ENCODE measurements around the gene LCN9. TPM values are rescaled to one million over a fixed set of nuclear protein-coding genes. Genes with fewer than 3 reads are reported as not detected.

LCN9 gene
- total RNA-seq, 1 donor from 2014 or later: not detected

DNA sequence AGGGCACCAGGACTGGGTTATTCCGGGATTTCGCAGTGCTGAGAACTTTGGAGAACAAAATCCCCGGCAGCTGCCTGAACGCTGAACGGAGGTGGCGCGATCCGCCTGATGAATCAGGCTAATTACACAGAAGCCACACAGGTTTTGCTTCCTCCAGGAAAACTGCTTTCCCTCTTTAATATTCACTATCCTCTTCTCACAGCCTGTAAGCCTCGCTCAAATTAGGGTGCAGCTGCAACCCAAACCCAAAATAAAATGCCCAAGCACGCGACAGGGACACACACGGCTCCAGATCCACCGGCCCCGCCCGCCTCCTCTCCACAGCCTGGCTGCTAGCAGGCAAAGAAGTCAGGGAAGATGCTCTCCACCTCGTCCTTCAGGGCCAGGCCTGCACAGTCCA lies 30.2 kb downstream of the LCN9 start:
- DNase-seq (ENCODE audit: low spot score) (no peak), ATAC-seq (no peak)
- intact Hi-C loops (cut with DNase I): no loop called here

DNA sequence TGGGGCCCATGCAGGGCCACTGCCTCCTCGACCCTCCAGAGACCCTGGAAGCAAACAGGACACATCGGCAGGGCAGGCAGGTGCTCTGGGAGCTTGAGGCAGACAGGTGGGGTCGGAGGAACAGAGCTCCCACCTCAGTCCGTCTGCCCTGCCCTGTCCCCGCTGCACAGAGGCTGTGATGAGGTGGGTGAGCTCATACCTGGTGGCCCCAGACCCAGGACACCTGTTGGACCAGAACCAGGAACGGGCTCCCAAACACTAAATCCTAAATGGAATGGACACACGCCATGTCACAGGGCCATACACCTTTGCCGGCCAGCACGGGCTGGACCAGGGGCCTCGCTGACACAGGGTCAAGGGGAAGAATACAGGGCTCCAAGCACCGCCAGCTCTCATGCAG lies 30.7 kb downstream of the LCN9 start:
- DNase-seq (ENCODE audit: low spot score): no peak
- ATAC-seq: no peak
- intact Hi-C loops (cut with DNase I): no loop called here

DNA sequence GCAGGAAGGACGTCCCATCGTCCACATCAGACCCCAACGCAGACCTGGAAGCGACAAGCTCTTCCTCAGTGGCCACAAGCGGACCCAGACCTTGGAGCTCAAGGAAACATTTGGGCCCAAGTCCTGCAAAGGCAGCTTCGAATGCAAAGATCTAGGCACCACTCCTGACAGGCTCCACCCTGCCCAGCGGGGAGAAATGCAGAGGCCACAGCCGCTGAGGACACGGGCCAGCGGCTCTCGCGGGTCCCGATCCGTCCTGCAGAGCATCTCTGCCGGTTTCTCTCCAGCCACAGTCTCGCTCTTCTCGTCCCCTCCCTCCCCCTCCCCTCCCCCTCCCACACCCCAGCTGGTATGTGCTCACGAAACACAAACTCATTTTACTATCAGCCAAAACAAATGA lies 31.3 kb downstream of the LCN9 start:
- intact Hi-C loops (cut with DNase I): no loop called here
- no peak for DNase-seq (ENCODE audit: low spot score)
- no peak for ATAC-seq

DNA sequence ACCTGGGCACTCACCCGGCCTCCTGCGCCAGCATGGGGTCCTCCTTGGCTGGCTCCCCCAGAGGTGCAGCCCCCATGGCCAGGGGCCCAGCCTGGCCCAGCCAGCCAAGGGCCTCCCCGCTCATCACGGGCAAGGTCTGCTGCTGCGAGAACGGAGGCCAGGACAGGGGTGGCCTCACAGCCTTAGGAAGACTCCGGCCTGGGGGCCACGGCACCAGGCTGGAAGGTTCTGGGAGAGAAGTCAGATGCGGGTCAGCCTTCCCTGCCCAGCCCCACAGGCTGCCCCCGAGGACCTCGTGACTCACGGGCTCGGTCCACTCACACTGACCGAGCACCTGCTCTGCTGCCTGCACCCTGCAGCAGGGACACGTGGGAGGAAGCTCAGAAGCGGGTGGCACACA lies 31.9 kb downstream of the LCN9 start:
- ATAC-seq (no peak), DNase-seq (ENCODE audit: low spot score) (no peak)
- intact Hi-C loops (cut with DNase I): no loop called here

DNA sequence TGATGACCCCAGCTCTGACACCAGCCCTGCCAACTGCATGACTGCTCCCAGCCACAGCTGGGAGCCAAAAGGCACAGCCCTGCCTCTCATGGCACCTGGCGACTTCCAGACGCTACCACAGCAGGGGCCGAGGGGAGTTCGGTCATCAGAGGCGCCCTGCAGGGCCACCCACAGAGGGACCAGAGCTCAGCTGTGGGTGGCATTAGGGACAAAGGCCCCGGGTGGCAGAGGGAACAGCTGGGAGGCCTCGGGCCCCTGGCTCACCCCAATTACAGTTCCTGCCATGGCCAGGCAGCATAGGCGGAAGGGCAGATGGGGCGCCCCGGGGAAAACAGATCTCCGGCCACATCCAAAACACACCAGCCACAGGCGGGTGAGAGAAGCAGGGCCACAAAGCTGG lies 32.5 kb downstream of the LCN9 start:
- intact Hi-C loops (cut with DNase I): no loop called here
- ATAC-seq: no peak

DNA sequence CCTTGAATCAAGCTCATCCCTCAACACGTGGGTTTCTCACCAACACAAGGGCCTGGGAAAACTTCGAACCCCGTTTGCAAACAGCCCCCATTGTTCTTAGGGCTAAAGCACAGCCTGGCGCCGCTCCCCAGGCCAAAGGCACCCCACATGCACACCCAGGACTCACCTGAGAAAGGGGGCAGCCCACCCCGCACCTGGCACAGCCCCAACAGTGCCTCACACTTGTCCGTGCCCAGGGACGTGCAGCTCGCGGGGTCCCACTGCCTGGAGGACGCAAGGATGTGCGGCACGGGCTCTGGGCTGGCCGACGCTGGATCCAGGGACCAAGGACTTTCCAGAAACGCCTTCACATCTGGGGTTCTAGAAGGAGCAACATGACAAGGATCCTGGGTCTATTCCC lies 33.3 kb downstream of the LCN9 start:
- ATAC-seq (no peak), DNase-seq (ENCODE audit: low spot score) (no peak)
- intact Hi-C loops (cut with DNase I): no loop called here

More for the DNA sequence above, 32.5 kb downstream of the LCN9 start:
- DNase-seq (ENCODE audit: low spot score): no peak

DNA sequence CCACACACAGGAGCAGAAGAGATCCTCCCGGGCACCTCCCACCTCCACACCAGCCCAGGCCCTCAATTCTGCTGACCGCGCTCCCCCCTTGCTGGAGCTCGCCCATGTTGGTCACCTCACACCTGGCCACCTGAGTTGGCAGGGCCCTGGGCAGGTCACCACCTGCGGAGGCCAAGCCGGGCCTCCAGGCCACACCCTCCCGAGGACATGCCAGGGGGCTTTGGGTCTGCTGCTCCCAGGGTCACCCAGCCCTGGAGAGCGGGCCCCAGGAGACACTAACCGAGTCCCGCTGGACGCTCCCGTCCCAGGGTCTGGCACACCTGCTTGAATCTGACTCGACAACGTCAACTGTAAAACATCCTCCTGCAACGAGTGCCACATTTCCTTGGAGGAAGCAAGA lies 34.1 kb downstream of the LCN9 start:
- intact Hi-C loops (cut with DNase I): no loop called here
- ATAC-seq (no peak), DNase-seq (ENCODE audit: low spot score) (no peak)

DNA sequence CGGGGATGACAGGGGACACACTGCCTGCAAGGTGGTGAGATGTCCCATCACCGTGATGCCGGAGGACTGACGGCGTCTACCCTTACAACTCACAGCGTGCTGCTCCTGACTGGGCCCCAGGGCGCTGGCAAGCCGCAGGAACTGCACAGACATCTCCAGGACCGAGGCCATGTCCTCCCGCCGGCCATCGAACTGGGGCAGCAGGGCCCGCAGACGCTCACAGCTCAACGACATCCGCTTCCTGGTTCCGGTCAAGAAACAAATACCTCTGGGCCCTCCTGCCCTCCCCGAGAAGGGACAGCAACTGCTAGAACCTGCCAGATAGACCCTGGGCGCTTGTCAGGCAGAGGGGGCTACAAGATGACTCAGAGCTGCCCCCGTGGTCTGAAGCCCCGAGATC lies 35.1 kb downstream of the LCN9 start:
- no peak for ATAC-seq
- intact Hi-C loops (cut with DNase I): no loop called here

DNA sequence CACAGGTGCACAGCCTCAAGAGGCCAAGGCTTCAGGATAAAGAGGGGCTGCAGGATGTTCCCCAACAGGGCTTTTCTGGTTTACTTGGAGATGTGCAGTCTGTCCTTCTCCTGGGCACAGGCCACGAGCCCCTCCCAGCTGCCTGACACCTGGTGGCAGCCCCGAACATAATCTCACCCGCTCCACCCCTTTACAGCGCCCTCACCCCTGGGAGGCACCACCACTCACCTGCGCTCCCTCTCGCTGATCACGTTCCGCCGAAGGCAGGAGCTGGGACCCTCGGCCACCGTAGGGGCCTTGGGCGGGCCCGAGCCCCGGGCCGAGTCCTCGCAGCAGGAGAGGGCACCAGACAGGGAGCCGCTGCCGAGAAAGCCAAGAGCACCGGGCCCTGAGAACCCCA lies 35.7 kb downstream of the LCN9 start:
- intact Hi-C loops (cut with DNase I): no loop called here
- DNase-seq (ENCODE audit: low spot score) (no peak), ATAC-seq (no peak)

More for the DNA sequence above, 35.1 kb downstream of the LCN9 start:
- DNase-seq (ENCODE audit: low spot score): no peak

DNA sequence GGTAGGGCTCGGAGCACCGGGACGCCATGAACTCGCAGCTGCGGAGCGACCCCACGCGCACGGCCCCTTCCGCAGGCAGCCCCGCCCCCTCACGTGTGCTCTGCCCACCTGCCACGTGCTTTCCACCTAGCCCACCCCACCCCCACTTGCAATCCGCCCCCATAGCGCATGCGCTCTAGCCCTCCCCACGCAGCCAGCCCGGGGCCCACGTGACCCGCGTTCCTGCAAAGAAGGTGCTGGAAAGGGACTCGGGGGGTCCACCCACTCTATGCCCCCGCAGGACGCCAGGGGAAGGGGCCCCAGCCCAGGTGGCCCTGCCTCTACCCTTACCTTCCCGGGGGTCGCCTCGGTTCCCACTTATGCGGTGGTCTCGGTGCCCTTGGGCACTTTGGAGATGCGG lies 36.3 kb downstream of the LCN9 start, which contains the start of gene SOHLH1:
SOHLH1 (minus strand) TSS at position 42 of the 400 bp plus-strand sequence; CDS start at position 28, 14 bp downstream.
- DNase-seq (ENCODE audit: low spot score) (no peak), ATAC-seq (no peak)
- intact Hi-C loops (cut with DNase I): no loop called here

DNA sequence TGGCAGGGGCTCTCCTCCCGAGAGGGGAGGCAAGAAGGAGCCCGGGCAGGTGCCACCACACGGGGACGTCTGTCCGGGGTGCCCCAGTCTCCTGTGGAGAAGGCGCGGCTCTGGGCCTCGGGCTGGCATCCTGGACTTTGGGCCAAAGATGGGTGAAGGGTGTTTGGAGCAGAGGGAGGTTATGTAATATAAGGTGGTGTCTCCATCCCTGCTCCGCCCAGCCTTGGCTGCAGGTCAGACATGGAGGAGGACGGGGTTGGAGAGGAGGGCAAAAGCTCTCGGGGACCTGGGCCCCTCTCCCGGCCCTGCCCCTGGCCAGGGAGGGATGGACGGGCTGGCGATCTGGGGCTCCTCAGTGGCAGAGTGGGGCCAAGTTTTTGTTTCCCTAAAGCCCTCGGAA lies 37.4 kb downstream of the LCN9 start:
- no peak for DNase-seq (ENCODE audit: low spot score)
- no peak for ATAC-seq
- intact Hi-C loops (cut with DNase I): no loop called here

DNA sequence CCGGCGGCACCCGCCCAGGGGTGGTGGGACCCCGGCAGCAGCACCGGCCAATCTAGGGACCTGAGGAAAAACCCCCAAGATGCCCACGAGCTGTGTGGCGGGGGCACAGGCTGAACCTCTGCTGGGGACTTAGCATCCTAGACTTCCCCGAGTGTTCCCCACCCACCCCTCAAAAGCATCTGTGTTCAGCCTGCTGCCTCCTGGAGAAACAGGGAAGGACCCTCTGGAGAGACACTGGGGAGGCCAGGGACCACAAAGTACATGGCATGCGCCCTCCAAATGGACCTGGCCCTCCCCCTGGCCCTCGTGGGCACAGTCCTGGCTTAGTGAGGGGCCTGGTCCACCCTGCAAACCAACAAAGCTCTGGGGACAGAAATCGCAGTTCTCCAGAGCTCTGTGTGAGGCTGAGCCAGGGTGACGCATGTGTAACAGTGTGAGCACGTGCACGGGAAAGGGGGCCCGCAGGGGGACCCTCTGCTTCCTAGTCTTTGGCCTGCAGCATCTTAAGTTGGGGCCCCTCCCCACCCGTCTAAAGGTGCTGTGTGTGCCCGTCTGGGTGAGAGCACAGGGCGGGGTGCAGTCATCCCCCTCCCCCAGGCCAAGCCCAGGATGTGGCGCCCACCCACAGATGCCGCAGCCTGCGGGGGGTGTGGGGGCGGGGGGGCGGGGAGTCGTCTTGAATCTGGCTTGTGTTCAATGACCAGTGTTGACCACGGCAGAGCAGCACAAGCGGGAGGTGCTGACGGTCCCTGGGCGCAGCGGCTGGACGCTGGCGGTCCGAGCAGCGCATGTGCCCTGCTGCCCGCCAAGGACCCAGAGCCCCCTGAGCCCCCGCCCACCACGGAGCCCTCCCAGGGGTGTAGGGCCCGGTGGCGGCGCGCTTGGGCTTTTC lies 38.2 kb downstream of the LCN9 start:
- ATAC-seq (peak; percentile 4), DNase-seq (ENCODE audit: low spot score) (no peak)
- intact Hi-C loops (cut with DNase I): no loop called here

DNA sequence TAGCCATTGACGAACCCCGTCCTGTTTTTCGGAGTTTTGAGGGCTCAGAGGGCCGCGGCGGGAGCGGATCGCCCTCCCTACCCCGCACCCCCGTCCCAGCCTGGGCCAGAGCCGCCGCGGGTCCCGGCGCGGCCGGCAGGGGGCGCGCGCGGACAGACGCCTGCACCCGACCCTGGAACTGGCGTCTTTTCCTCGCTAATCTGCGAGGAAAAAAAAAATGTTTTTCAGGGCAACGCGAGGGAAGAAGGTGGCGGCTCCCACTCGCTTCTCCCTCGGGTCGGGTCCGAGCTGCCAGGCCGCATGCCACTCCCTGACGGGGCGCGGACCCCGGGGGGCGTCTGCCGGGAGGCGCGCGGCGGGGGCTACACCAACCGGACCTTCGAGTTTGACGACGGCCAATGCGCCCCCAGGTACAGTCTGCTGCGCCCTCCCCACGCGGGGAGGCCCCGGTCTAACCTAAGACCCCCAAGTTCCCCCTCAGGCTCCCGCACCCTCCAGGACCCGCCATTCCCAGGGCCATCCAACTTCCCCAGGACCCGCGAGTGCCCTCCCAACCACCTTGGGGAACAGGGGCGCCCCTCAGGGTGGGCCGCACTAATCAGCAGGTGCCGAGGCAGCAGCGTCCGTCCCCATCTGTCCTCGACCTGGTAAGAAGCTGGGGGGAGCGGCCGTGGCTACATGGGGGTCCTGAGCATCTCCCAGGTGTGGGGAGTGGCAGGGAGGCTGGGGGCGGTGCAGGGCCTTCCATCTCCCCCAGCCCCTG lies 39.0 kb downstream of the LCN9 start, which contains the start of gene KCNT1:
KCNT1 (plus strand) TSS at position 227 of the 763 bp plus-strand sequence; CDS start at position 301, 74 bp downstream.
- DNase-seq (ENCODE audit: low spot score): no peak
- intact Hi-C loops (cut with DNase I): no loop called here
- ATAC-seq: peak; percentile 57

DNA sequence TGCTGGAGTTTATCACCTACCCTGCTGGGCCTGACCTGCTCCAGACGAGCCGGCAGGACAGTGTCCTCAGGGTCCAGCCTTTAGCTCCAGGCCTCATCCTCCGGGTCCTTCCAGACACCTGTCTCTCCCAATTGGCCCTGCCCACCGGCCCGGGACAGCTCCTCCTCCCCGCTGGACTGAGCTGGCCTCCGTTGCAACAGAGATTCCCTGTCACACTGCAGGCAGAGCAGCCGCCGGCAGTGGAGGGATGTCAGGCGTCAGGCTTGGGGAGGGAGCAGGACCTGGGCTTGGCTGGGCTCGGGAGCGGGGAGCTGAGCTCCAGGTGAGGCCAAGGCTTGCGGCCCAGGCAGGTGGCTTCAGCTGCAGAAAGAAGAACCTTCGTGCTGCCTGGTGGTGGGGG lies 40.6 kb downstream of the LCN9 start:
- intact Hi-C loops (cut with DNase I): no loop called here
- no peak for DNase-seq (ENCODE audit: low spot score)
- no peak for ATAC-seq

DNA sequence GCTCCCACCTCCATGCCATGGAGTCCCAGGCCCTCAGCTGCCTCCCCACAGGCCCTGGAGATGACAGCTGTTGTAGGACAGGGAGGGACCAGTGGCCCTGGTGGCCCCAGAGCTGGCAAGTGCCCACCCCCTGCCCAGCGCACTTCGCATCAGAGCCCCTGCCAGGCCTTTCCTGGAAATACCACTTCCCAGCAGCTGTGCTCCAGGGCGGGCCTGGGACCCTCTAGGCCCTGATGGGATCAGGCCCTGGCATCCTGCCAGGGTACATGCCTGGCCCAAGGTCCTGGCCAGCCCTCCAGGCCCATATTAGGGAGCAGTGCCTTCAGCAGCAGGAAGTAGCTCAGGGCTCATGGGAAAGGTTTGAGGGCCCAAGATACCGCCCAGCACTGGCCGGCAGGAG lies 41.4 kb downstream of the LCN9 start:
- ATAC-seq (peak; percentile 14), DNase-seq (ENCODE audit: low spot score) (no peak)
- intact Hi-C loops (cut with DNase I): no loop called here

DNA sequence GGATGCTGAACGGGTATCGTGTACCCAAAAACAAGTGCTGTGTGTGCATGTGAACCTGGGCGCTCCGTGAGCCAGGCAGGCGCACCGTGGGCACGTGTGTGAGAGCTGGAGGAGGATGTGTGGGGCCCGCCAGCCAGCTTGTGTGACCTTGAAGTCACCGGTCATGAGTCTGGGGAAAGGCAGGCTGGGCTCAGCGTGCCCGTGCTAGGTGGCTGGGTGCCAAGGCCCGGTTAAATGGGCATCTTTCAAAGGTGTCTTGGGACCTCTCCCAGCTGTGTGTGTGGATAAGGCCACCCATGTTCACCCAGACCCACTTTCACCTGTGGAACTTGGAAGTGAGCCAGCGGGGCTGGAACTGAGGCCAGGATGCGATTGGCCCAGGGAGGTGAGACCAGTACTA lies 42.3 kb downstream of the LCN9 start:
- no peak for ATAC-seq
- DNase-seq (ENCODE audit: low spot score): no peak
- intact Hi-C loops (cut with DNase I): no loop called here

DNA sequence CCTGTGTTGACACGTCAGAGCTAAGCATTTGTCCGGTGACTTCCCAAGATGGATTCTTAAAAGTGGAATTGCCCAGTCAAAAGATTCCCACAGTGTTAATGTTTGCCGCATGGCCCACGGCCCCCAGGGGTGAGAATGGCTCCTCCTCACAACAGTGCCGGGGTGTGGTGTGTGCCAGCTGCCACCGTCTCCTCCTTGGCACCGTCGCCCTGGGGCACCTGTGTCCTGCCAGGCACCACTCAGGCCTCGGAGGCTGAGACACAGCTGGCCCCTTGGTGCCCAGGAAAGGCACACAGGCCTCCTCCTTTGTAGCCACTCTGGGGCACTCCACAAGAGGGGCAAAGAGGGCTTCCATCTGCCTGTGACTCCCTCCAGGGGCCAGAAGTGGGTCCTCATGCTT lies 43.2 kb downstream of the LCN9 start:
- DNase-seq (ENCODE audit: low spot score): no peak
- no peak for ATAC-seq
- intact Hi-C loops (cut with DNase I): no loop called here

DNA sequence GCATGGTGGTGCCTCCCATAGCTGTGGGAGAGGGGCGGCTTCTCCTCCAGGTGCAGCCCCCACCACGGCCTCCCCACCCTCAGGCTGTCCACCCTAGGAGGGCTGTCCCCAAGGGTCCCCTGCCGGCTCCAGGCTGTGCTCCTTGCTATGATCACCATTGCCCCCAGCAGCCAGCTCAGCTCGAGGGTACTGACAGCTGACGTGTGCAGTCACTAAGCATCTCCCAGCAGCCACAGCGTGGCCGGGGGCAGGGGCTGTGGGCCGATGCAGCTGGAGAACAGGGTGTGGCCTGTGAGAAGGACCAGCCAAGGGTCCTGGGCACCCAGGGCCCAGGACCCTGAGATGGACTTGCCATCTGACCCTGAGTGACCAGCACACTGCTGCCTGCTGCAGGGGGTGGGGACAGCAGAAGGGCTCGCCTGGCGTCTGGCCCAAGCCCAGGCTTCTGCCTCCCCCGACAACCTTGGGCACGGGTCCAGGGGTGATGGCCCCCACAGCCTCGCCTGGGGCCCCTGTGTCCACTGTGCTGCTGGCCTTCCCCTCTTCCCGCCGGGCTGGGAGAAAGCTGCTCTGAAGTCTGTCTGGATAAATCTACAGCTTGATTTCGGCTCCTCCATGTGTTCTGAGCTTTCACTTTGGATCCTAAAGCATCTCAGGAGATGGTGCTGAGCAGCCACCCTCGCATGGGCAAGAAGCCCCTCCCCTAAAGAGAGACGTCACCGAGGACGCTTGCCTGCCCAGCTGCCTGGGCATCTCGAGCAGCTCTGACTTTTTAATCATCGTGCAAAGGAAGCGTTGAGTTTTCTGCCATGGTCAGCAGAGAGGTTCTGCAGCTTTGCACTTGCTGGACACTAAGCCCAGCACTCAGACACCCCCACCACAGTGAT lies 44.4 kb downstream of the LCN9 start:
- ATAC-seq (no peak), DNase-seq (ENCODE audit: low spot score) (no peak)
- intact Hi-C loops (cut with DNase I): no loop called here

DNA sequence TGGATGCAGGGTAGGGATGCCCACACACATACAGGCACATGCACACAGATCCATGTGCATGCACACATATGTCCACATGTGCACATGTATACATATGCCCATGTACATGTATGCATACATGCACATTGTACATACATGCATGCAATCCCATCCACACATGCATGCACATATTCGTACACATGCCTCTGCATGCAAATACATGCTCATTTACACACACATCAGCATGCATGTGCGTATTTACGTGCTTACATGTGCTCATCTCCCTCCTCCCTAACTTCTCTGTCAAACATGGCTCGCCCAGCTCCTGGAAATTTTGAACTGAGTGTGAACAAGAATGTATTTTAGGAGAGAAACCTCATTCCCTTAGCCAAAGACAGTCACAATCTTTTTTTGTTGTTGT lies 45.1 kb downstream of the LCN9 start:
- intact Hi-C loops (cut with DNase I): no loop called here
- DNase-seq (ENCODE audit: low spot score): no peak
- no peak for ATAC-seq
